Measurements from ENCODE around the gene KIF2C. TPM values are rescaled to one million over a fixed set of nuclear protein-coding genes. Genes with fewer than 3 reads are reported as not detected.
A peak's percentile ranks its signal among the peaks of the same experiment; 100 is the strongest.

The KIF2C gene
- total RNA-seq, 1 donor from 2014 or later: 3.2 TPM

DNA sequence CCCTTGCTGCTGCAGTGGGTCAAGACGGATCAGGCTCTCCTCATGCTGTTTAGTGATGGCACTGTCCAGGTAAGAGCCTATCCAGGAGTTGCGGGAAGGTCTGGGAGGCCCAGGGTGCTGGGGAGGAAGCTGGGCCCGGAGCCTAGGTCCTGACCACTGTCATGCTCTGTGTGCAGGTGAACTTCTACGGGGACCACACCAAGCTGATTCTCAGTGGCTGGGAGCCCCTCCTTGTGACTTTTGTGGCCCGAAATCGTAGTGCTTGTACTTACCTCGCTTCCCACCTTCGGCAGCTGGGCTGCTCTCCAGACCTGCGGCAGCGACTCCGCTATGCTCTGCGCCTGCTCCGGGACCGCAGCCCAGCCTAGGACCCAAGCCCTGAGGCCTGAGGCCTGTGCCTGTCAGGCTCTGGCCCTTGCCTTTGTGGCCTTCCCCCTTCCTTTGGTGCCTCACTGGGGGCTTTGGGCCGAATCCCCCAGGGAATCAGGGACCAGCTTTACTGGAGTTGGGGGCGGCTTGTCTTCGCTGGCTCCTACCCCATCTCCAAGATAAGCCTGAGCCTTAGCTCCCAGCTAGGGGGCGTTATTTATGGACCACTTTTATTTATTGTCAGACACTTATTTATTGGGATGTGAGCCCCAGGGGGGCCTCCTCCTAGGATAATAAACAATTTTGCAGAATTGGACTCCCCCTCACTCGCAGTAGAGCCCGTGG is 65.8 kb downstream of the KIF2C start:
- Mint-ChIP-seq H3K4me3 (ENCODE audit: unreplicated experiment) (peak overlapping the region; percentile 60), H3K27ac (ENCODE audit: unreplicated experiment) (peak overlapping the region; percentile 78), H3K4me1 (ENCODE audit: low read depth, unreplicated experiment) (peaks cover 56% of the 10 kb centered on the region), H3K36me3 (ENCODE audit: low read depth, unreplicated experiment) (peaks cover 26% of the 10 kb centered on the region), H3K9me3 (ENCODE audit: unreplicated experiment) (no peaks in the 10 kb centered on the region), H3K27me3 (ENCODE audit: low read depth, unreplicated experiment) (no peaks in the 10 kb centered on the region)
- Histone ChIP-seq H3K27me3 (ENCODE audit: insufficient read depth, low read length) (no peaks in the 10 kb centered on the region), H3K9me3 (ENCODE audit: insufficient read depth, low read depth, low read length) (no peaks in the 10 kb centered on the region), H3K4me3 (ENCODE audit: insufficient read depth, low read depth, low read length) (no peak overlapping the region), H4K20me1 (ENCODE audit: insufficient read depth, low read length) (peaks cover 48% of the 10 kb centered on the region), H3K4me1 (ENCODE audit: insufficient read depth, low read length) (peaks cover 71% of the 10 kb centered on the region), H2AFZ (ENCODE audit: low read depth, low read length) (no peak overlapping the region), H3K27ac (ENCODE audit: low read depth, low read length) (peak overlapping the region; percentile 18), H3K4me2 (ENCODE audit: low read length) (no peak overlapping the region), H3K79me2 (ENCODE audit: insufficient read depth, low read length) (peaks cover 75% of the 10 kb centered on the region), H3K9ac (ENCODE audit: low read length) (no peak overlapping the region), H3K36me3 (ENCODE audit: insufficient read depth, low read length) (peaks cover 40% of the 10 kb centered on the region)
- DNase-seq (ENCODE audit: low read depth): no peak
- no peak for FAIRE-seq
- TF ChIP-seq, protein P1, sequence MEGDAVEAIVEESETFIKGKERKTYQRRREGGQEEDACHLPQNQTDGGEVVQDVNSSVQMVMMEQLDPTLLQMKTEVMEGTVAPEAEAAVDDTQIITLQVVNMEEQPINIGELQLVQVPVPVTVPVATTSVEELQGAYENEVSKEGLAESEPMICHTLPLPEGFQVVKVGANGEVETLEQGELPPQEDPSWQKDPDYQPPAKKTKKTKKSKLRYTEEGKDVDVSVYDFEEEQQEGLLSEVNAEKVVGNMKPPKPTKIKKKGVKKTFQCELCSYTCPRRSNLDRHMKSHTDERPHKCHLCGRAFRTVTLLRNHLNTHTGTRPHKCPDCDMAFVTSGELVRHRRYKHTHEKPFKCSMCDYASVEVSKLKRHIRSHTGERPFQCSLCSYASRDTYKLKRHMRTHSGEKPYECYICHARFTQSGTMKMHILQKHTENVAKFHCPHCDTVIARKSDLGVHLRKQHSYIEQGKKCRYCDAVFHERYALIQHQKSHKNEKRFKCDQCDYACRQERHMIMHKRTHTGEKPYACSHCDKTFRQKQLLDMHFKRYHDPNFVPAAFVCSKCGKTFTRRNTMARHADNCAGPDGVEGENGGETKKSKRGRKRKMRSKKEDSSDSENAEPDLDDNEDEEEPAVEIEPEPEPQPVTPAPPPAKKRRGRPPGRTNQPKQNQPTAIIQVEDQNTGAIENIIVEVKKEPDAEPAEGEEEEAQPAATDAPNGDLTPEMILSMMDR (IDR thresholded peaks at IDR 0.05; ENCODE audit: insufficient read depth, low read depth, low read length): no peak
- no peak for TF ChIP-seq EZH2 (IDR thresholded peaks at IDR 0.05; ENCODE audit: insufficient read depth, low read length)

DNA sequence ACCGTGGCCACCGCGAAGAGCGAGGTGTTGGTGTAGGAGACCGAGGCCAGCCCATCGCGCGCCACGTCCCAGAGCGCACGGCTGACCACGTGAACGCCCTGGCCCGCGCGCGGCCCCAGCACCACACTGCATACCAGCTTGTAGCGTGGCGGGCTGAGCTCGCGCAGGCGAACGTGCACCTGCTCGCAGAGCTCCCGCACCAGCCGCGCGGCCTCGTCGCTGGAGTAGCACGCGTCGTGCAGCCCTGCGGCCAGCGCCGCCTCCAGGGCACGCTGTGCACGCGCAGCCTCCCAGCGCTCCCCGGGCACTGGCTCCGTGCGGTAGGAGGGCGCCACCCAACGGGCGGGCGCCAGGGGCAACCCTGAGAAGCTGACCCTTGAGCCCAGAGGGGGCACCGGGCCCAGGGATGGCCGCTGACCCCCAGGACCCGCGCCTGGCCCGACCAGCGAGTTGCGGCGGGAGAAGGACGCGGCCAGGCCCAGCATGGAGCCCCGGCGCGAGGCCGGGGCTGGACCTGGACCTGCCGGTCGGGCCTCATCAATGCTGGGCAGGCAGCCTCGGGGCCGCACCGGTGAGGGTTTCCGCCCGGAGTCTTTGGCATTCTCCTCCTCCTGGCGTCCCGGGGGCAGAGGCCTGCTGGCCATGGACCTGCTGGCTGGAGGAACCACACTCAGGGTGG is 66.5 kb downstream of the KIF2C start:
- Mint-ChIP-seq H3K4me1 (ENCODE audit: low read depth, unreplicated experiment) (peaks cover 61% of the 10 kb centered on the region), H3K27ac (ENCODE audit: unreplicated experiment) (no peak overlapping the region), H3K27me3 (ENCODE audit: low read depth, unreplicated experiment) (no peaks in the 10 kb centered on the region), H3K36me3 (ENCODE audit: low read depth, unreplicated experiment) (peaks cover 26% of the 10 kb centered on the region), H3K9me3 (ENCODE audit: unreplicated experiment) (no peaks in the 10 kb centered on the region), H3K4me3 (ENCODE audit: unreplicated experiment) (no peak overlapping the region)
- Histone ChIP-seq H3K27ac (ENCODE audit: low read depth, low read length) (peak overlapping the region; percentile 100), H3K4me1 (ENCODE audit: insufficient read depth, low read length) (peaks cover 78% of the 10 kb centered on the region), H3K9ac (ENCODE audit: low read length) (peak overlapping the region; percentile 98), H3K9me3 (ENCODE audit: insufficient read depth, low read depth, low read length) (no peaks in the 10 kb centered on the region), H3K4me2 (ENCODE audit: low read length) (peak overlapping the region; percentile 86), H3K4me3 (ENCODE audit: insufficient read depth, low read depth, low read length) (peak overlapping the region; percentile 2), H3K79me2 (ENCODE audit: insufficient read depth, low read length) (peaks cover 69% of the 10 kb centered on the region), H3K27me3 (ENCODE audit: insufficient read depth, low read length) (no peaks in the 10 kb centered on the region), H3K36me3 (ENCODE audit: insufficient read depth, low read length) (peaks cover 40% of the 10 kb centered on the region), H2AFZ (ENCODE audit: low read depth, low read length) (no peak overlapping the region), H4K20me1 (ENCODE audit: insufficient read depth, low read length) (peaks cover 42% of the 10 kb centered on the region)
- FAIRE-seq (no peak), DNase-seq (ENCODE audit: low read depth) (no peak)
- no peak for TF ChIP-seq EZH2 (IDR thresholded peaks at IDR 0.05; ENCODE audit: insufficient read depth, low read length)
- TF ChIP-seq, protein P1 (IDR thresholded peaks at IDR 0.05; ENCODE audit: insufficient read depth, low read depth, low read length): no peak

Data from astrocyte (in vitro differentiated cells and primary cell).